GM12801 (cell line): ENCODE results near the gene GRID2IP.

Experiments
- TF ChIP-seq, protein P1 (sequence below): IDR thresholded peaks from one replicate; pipeline ENCODE4 v1.5.1; 2011; ENCODE audit warnings: control low read depth; ENCODE audit not compliant: insufficient read length; ENCODE audit errors: extremely low read depth

Gene GRID2IP

DNA sequence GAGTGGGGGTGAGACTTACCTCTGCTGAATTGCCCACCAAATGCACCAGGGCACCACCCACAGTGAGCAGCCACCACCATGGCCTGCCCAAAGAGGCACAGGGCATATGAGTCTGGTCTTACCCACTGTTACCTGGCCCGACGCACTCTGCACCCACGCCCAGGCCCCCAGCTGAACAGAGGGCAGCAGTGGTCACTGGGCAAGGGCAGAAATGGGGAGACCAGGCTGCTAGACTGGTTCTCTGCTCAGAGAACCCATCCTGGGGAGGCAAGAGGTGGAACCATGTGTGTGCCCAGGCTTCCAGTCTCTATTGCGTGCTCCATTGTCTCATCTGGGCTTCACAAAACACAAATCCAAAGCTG, 64.1 kb downstream of the GRID2IP start:
- TF ChIP-seq, protein P1, sequence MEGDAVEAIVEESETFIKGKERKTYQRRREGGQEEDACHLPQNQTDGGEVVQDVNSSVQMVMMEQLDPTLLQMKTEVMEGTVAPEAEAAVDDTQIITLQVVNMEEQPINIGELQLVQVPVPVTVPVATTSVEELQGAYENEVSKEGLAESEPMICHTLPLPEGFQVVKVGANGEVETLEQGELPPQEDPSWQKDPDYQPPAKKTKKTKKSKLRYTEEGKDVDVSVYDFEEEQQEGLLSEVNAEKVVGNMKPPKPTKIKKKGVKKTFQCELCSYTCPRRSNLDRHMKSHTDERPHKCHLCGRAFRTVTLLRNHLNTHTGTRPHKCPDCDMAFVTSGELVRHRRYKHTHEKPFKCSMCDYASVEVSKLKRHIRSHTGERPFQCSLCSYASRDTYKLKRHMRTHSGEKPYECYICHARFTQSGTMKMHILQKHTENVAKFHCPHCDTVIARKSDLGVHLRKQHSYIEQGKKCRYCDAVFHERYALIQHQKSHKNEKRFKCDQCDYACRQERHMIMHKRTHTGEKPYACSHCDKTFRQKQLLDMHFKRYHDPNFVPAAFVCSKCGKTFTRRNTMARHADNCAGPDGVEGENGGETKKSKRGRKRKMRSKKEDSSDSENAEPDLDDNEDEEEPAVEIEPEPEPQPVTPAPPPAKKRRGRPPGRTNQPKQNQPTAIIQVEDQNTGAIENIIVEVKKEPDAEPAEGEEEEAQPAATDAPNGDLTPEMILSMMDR = no peak

DNA sequence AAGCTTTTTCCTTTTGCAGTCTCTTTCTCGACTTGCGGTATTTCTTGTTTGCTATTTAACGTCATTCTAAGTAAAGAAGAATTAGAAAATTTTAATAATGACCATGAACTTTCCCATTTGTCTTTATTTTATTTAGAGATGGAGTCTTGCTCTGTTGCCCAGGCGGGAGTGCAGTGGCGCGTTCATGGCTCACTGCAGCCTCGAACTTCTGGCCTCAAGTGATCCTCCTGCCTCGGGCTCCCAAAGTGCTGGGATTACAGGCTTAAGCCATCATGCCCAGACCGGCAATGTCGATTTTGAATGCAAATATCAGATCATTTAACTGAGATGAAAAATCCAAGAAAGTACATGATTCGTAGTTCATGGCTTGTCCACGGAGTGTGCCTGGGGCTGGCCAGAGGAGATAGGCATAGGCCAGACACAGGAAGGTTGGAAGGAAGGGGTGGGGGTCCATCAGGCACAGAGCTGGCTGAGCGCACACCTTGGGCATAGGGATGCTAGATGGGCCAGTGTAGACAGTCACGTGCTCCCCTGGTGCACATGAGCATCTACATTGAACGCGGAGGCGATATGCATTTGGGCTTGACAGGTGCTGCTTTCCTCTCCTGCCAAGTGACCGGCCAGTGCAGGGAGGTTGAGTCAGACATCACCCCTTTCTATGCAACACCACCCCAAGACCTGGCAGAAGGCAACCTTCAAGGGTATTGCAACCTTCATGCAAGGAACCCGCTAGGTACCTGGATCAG, 64.7 kb downstream of the GRID2IP start:
- TF ChIP-seq, protein P1 = no peak

DNA sequence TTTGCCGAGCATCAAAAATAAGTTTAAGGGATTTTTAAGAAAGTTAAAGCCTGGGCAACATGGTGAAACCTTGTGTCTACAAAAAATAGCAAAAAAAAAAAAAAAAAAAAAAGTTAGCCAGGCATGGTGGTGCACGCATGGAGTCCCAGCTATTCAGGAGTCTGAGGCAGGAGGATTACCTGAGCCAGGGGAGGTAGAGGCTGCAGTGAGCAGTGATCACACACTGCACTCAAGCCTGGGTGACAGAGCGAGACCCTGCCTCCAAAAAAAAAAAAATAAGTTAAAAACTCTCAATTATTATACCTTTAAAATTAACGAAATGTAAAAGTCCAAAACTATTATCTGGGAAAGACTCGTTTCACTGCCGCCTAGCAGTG, 68.5 kb downstream of the GRID2IP start:
- TF ChIP-seq, protein P1 = no peak

DNA sequence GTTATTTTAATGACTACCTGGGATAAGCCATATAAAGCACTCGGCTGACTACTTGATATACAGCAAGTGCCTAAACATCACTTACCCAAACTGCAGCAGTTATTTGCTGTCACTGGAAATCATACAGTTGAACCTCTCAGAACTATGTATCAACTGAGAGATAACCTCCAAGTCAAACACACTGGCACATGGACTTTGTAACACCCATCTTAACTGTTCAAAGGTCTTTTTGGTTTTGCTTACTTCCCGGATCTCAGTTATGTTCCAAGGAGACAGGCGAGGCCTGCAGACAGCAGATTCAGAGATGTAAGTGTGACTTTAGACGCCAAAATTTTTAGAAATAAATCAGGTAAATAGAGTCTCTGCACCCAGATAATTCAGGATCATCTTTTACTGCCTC, 69.0 kb downstream of the GRID2IP start:
- TF ChIP-seq, protein P1 = no peak

DNA sequence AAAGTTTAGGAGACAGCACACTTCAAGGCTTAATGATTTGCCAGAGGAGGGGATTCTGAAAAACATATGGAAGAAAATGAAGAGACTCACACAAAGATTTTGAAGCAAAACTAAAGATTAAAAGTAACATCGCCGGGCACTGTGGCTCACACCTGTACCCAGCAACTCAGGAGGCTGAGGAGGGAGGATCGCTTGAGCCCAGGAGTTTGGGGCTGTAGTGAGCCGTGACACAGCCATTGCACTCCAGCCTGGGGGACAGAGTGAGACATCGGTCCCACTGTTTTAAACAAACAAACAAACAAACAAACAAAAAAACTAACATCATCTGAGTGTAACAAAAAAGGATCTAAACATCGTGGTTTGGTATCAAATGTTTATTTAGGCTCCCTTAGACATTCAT, 69.8 kb downstream of the GRID2IP start:
- TF ChIP-seq, protein P1 = no peak

DNA sequence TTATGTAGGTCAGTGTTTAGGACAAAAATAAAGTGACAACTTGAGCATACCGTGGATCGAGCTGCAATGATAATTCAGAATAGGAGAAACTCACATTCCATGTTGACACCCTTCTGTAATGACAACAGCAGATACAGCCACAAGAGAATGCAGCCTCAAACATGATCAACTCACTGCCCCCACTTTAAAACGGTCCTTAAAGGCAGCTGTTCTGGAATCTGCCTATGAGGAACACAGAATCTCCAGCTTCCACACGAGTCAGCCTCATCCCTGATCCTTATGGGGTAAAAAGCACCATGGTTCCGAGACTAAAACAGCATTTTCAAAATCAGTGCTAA, 71.0 kb downstream of the GRID2IP start:
- TF ChIP-seq, protein P1 = no peak

DNA sequence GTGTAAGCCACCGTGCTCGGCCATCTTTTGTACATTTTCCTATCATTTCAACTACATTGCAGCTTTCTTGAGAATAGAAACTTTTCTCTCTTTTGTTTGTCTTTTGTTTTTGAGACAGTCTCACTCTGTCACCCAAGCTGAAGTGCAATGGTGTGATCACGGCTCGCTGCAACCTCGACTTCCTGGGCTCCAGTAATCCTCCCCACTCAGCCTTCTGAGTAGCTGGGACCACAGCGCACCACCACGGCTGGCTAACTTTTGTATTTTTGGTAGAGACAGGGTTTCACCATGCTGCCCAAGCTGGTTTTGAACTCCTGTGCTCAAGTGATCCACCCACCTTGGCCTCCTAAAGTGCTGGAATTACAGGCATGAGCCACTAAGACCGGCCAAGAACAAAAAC, 72.2 kb downstream of the GRID2IP start:
- TF ChIP-seq, protein P1 = no peak

DNA sequence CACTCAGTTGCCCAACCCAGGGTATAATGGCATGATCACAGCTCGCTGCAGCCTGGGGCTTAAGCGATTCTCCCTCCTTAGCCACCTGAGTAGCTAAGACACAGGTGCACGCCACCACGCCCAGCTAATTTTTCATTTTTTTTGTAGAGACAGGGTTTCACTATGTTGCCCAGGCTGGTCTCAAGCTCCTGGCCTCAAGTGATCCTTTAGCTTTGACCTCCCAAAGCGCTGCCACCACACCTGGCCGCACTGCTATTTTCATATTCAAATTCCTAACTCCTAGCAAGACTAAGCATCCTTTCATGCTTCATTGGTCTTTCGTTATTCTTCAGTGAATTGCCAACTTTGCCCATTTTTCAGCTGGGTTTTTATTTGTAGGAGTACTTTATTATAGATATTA, 73.1 kb downstream of the GRID2IP start:
- TF ChIP-seq, protein P1 = no peak
